HG02884 (cell line): ENCODE data around the gene MACROH2A2.
"Not testable (repeated sequence)": the region's sequence is repeated elsewhere in the genome, so short reads cannot be mapped to it uniquely, and the experiment has no call there.

Experiments used
- ATAC-seq: cut with Tn5 transposase; IDR thresholded peaks from one replicate; pipeline ENCODE4 v1.9.1; 2021; ENCODE audit warnings: mild to moderate bottlenecking, moderate library complexity; ENCODE audit not compliant: unreplicated experiment

Gene MACROH2A2

DNA sequence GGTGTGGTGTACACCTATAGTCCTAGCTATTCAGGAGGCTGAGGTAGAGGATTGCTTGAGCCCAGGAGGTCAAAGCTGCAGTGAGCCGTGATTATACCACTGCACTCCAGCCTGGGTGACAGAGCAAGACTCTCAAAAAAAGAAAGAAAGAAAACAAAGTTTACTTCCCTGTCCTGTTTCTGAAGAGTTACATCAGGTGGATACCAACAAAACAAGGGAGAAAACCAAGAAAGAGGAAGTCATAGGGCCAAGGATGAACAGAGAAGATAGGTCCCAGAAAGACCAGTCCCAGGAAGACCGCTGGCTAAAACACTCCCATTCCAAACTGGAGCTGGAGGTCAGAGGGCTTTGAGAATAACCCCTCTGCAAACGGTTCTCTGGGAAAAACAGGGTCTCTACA is 13.5 kb downstream of the MACROH2A2 start:
- ATAC-seq, result no peak

DNA sequence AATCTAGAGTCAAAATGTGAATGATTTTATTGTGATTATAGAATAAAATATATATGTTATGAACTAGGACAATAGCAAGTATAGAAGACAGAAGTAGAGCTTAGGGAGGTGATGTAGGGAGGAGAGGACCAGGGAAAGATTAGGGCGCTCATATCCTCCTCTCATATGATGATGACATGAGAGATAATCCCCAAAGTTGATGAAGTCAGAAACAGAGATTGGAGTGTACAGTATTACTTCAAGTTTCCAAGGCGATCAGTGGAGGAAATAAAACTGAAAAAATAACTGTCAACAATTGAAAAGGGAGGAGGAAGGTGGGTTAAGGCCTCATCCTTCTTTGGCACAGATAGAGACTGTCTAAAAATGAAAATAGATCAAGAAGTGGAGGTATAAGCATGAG is 14.9 kb downstream of the MACROH2A2 start:
- ATAC-seq, result no peak

DNA sequence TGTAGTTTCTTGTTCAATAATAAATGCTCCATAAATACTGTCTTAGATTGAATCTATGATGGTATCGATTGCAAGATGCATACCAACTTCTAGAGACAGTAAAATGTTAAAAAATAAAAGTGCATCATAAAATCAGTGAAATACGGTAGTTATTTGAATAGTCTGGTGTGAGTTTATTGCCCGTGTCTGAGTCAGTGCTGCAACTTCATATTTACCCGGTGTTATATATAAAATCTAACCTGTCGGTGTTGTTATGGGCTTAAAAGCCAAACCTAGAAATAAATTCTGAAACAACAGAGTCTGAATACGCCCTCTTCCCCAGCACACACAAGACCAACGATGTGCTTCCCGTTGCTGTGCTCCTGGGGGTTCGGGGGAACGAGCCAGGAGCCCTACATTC is 16.3 kb downstream of the MACROH2A2 start:
- ATAC-seq, result no peak

DNA sequence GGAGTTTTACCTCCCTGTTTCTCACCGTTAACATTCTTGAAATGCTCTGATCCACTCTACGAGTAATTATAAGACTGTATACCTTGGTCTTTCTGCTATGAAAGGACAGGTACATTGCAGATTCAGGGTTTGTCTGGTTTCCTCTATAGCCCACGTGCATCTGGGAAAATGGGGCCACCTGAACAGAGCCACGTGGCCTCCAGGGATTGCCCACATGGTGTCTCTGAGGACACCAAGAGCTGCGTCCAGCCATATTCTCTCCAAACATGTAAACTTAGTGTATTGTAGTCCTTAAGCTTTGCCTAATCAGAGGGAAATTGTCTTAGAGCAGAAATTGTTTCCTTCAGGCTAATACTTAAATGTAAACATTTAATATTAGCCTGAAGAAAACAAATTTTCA is 16.7 kb downstream of the MACROH2A2 start:
- ATAC-seq, result no peak

DNA sequence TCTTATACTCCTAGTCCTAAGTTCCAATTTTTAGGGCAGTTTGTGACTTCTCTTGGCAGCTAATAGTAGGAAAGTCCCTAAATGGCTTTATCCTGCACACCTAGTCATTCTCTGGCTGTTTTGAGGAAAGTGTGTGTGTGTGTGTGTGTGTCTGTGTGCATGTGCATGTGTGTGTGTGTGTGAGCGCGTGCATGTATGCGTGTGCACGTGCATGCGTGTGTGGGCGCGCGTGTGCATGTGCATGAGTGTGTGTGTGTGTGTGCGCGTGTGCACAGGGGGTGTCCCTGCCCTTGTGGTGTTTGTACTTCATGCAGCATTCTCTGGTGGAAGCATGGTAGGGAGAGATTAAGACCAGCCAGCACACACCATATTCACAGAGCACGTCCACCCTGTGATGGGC is 18.2 kb downstream of the MACROH2A2 start:
- ATAC-seq, result no peak

DNA sequence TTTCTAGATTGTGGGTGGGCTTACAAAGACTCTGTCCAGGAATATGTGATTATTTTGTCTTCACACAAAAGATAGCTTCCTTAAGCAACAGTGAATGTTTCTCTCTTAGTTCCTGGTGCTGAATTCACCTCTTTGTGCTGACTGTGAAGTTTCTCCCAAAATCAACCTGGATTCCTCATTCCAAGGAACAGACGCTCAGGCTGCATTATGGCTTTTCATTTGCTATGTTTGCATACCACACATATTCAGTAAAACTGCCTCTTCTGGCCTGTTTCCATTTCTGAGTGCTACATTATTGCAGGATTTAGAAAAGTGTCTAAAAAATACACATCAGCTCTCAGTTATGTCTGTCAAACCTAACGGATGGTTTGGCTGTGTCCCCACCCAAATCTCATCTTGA is 21.5 kb downstream of the MACROH2A2 start:
- no peak for ATAC-seq

DNA sequence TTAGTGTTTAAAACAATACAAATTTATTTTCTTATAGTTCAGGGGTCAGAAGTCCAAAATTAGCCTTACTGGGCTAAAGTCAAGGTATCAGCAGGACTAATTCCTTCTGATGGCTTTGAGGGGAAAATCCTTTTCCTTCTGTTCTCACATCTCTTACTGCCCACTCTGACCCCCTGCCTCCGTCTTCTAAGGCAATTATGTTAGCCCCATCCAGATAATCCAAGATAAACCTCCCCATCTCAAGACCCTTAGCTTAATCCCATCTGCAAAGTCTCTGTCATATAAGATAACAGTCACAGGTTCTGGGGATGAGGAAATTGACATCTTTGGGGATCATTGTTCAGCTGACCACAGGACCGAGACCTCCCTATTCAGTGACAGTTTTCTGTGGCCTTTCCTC is 22.3 kb downstream of the MACROH2A2 start:
- ATAC-seq, result no peak

DNA sequence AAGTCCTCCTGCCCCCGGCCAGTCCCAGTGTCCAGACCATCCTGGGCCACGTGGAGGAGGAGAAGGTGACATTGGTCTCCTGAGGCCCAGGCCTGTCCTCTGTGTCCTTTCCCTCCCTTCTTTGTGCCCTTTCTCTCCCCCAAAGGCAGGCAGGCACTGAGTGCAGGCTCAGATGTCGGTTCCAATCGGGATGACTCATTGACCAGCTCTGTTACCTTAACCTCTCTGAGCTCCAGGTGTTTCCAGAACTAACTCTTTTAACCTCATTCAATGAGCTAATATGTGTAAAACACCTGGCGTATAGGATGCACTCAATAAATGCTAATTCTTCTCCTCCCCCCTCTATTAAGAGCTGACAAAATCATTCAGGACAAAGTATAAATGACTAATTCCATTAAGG is 25.7 kb downstream of the MACROH2A2 start:
- ATAC-seq, result no peak

DNA sequence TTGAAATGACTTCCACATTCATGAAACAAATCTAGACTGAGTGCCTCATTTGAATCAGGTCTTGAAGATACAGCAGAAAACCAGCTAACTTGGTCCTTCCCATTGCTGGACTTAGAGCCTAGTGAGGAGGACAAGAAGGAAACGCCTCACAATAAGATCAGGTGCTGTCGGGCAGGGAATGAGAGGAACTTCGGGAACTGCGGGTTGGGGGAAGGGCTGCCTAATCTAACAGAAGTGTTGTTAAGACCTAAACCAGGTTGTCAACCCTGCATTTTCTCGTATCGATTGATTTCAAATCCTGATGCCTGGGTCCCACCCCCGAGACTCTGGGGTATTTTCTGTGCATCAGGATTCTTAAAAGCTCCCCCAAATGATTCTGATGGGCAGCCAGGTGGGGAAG is 26.3 kb downstream of the MACROH2A2 start:
- no peak for ATAC-seq

DNA sequence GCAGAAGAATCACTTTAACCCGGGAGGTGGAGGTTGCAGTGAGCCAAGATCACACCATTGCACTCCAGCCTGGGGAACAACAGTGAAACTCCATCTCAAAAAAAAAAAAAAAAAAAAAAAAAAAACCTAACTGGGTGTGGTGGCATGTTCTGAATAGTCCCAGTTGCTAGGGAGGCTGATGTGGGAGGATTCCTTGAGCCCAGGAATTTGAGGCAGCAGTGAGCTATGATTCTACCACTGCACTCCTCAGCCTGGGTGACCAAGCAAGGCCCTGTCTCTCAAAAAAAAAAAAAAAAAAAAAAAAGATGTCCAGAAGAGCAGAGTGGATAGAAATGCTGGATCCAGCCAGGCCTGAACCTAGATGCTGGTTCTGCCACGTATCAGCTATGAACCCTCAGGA is 28.1 kb downstream of the MACROH2A2 start:
- ATAC-seq, result not testable (repeated sequence)

DNA sequence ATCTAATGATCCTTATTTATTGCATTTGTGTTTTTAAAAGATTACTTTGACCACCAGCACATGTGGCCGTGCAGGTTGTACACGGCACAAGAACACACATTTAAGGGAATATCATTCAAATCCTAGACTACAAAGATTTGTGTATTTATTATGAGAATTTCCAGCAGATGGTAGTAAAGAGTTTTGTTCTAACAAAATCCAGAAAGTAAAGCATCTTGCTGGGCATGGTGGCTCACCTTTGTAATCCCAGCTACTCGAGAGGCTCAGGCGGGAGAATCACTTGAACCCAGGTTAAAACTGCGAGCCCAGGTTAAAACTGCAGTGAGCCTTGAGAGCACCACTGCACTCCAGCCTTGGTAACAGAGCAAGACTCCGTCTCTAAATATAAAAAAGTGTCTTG is 31.5 kb downstream of the MACROH2A2 start:
- no peak for ATAC-seq

DNA sequence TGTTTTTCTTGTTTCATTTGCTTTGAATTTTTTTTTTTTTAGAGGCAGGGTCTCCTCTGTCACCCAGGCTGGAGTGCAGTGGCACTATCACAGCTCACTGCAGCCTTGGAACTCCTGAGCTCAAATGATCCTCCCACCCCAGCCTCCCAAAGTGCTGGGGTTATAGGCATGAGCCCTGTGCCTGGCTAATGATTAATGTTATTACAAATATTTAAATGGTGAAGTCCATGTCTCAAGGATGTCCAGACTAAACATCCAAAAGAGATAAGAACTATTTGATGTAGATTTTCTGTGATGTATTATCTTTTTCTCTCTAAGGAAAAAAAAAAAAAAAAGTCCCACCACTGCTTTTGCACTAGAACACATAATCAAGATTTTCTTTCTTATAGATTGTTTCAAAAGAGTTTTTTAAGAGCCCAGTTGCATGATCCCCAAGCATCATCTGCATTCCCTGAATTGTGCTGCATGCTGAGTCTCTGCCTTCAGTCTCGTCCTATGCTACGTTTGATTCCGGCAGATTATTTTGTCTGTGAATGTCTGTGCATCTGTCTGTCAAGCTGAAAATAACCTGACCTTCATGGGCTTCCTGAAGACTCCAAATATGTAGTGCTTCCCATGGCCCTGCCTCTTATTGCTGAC is 33.4 kb downstream of the MACROH2A2 start:
- ATAC-seq, result no peak

DNA sequence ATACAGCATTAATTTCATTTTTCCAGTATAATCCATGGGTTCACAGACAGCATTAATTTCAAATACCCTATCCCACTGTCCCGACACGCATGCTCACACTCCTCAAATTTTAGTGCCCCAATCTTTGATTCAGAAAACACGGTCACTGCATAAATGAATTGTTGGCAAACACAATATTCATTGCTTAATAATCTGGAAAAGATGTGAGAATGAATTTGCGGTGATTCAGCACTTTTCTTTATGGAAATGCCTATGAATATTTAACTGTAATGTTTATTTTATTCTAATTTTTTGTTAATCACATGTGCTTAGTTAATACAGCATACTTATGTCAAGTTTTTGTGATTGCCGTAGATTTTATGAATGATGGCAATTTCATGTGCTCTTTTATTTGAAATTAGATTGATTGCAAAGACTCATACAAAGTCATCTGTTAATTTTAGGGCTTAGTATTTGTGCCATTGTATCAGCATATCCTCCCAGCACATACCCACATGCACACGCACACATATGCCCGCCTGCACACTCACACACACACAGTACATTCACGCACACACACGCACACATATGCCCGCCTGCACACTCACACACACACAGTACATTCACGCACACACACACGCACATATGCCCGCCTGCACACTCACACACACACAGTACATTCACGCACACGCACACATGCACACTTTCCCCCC is 35.1 kb downstream of the MACROH2A2 start:
- no peak for ATAC-seq

DNA sequence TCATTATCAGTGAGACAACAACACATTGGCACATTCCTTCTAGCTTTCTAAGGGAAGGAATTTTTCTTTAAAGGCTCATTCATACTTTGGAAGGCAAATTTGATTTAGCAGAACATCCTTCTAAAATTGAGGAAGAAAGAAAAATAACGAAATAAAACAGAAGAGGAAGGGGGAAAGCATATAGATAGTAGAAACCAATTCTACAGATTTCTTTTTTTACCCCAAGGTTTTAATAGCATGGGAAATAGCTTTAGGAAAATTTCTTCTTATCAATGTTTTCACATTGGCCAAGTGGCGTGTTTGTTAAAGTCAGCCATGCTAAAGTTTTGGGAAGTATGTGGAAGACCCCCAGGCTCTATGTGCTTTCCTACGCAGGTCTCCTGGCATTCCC is 35.7 kb downstream of the MACROH2A2 start:
- ATAC-seq, result no peak

DNA sequence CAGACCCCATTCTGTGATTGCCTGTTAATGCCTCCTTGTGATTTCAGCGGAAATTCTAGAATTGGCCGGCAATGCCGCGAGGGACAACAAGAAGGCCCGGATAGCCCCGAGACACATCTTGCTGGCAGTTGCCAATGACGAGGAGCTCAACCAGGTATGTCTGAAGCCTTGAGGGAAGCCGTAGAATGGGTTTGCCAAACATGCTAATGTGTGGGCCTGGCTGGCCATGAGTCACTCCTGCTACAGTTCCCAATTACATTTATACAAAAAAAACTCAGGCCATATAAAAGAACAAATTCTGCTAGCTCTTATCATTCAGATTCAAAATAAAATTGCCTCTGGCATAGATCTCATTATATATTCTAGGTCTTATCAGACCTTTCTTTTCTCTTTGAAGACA is 37.4 kb downstream of the MACROH2A2 start:
- ATAC-seq, result no peak

DNA sequence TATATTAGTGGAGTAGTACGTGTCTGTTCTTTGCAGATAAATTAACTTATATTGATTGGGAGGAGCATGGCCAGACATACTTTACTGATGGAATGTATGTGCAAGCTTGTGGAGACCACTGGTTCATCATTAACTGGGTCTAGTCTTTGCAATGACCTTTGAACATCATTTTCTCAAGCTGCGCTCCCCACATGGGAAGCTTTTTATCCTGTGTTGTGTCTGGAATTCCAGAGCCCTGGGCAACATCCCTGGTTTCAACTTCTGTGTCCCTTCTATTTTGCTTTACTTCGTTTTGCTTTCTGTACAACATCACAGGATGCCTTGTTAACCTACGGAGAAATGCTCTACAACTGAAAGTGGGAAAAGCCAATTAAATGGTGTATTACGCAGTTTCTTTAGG is 38.3 kb downstream of the MACROH2A2 start:
- no peak for ATAC-seq

DNA sequence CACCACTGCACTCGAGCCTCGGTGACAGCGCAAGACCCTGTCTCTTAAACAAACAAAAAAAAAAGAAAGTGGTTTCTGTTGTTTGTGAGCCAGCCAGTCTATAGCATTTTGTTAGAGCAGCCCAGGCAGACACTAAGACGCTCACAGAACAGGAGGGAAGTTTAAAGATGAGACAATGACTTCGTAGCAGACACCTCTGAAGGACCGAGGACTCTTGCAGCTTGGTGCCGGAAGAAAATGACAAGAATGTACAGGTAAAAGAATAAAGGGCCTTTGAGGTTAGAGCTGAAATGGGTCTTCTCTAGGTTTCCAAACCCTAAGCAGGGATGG is 39.7 kb downstream of the MACROH2A2 start:
- no peak for ATAC-seq

DNA sequence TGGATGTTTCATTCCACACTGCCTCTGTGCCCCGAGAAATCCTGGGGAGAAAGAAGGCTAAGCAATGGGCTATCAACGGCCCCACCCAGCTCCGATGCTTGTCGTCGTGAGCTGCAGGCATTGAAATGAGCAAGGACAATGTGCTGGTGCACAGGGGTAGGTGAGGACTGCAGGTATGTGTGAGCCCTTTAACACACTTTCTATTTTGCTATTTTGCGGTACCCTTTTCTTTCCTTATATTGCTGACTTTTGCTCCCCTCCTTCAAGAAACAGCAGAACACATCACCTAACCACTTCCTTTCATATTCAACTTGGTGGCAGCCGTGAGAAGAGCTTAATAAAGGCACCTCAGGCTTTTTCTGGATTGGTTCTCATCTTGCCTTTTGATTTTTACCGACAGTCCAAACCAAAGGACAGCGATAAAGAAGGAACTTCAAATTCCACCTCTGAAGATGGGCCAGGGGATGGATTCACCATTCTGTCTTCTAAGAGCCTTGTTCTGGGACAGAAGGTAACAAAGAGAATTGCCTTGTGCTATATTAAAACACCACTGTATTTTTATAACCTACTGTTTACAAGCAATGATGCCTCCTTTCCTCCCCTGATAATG is 40.8 kb downstream of the MACROH2A2 start:
- ATAC-seq, result no peak

DNA sequence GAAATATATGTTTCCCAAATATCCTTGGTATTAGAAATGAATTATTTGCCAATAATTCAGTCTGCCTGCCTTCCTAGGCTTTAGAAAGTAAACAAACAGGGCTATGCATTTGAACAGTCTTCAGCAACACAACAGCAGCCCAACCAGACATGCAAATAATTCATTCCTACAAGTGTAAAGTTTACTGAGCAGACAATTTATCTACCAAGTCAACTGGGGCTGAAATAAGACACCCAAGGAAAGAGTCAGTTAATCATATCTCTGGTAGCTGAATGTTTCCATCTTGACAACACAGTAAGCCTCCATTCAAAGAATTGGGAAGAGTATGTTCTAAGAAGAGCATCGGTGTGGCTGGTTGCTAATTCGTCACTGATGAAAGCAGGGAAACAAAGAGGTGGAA is 41.6 kb downstream of the MACROH2A2 start:
- no peak for ATAC-seq

DNA sequence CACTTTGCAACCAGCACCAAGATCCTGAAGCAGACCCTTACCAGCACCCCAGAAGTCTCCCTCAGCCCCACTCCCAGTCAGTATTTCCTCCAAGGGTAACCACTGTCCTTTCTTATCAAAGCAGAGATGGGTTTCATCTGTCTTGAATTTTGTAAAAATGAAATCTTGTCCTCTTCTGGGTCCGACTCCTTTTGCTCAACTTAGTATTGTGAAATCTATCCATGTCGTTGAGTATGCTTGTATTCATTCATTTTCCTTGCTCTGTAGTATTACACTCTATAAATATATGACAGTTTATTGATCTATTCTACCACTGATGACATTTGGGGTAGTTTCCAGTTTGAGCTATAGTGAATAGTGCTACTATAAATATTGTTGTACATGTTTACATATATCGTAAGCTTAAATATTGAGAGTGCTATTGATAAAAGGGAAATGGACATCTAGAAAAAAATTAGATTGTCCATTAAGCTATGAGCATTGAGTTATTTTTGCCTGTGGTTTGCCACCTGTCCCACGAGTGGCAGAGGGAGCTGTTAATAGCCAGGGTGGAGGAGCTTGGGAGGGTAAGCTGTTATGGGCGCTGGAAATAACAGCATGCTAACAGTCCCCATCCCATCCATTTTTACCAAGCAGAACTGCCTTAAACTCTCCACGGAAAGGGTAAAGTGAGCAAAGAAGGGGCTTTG is 43.5 kb downstream of the MACROH2A2 start:
- ATAC-seq, result no peak

DNA sequence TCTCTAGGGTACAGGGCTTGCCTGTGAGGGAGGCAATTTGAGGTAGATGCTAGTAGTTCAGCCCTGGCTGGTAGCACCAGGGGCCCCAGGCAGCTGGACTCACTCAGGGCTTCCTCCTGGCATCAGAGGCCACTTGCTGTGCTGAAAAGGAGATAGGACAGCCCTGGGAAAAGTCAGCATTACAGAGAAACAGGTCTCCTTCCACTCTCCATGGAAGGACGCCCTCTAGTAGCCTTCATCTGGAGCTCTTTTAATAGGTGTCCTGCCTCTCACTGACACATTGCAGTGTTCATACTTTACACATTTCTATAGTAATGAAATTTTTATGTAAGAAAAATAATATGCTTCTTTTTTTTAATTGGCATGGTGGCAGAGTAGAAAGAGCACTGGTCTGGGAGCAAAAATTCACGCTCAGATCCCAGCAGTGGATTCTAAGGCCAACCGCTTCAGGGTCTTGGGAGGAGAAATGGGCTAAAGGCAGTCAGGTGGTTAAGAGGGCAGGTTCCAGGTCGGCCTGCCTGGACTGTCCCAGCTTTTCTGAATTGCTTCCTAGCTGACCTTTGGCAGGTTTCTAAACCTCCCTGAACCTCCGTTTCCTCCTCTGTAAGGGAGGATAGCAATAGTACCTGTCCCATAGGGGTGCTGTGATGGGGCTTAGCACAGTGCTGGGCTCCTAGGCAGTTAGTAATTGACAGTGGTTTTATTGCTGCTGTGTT is 44.2 kb downstream of the MACROH2A2 start:
- no peak for ATAC-seq
